GM12873 (cell line): ENCODE measurements around the gene L3MBTL2.

Source experiments
- CTCF ChIP-seq: IDR thresholded peaks from 2 replicates; pipeline ENCODE4 v1.5.1; 2012; ENCODE audit warnings: low read depth, mild to moderate bottlenecking, moderate library complexity, low read length, control low read depth; ENCODE audit not compliant: insufficient read depth; ENCODE audit errors: missing control alignments

L3MBTL2 gene

GRCh38 chr22:41238570-41239442, 33.7 kb downstream of the L3MBTL2 start:
- TF ChIP-seq CTCF: no peak

DNA sequence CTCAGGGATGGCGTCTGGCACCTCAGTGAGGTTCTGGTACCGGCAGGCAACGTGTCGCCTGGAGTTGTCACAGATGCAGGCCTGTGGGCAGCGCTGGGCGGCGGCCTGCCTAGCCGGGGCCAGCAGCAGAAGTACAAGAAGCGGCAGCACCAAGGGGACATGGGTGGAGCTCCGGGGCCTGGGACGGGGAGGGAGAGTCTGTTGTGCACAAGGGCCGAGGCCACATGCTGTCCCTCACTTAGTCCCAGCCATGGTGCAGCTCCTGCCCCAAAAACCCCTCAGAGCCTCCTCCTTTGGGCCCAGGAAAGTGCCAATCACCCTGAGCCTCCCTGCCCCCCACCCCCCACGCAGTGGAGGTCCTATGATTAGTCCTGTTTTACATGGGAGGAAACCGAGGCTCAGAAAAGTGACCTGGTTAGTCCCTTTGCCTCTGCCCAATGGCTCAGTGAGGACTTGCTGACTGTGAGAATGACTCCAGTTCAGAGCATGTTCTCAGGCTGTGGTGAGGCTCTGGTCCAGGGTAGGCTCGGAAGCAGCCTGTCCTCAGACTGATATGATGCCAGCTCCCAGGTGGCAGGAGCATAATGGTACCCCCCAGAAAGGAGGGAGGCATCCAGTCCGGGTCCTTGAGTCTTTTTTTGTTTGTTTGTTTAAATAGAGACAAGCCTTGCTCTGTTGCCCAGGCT, 34.5 kb downstream of the L3MBTL2 start:
- TF ChIP-seq CTCF: no peak

GRCh38 chr22:41240377-41241132, 35.4 kb downstream of the L3MBTL2 start, which contains the start of gene CHADL:
Gene CHADL, minus strand, starts transcription at chr22:41240931. Its CDS starts 50 bp downstream, at chr22:41240881.
- TF ChIP-seq CTCF: no peak

DNA sequence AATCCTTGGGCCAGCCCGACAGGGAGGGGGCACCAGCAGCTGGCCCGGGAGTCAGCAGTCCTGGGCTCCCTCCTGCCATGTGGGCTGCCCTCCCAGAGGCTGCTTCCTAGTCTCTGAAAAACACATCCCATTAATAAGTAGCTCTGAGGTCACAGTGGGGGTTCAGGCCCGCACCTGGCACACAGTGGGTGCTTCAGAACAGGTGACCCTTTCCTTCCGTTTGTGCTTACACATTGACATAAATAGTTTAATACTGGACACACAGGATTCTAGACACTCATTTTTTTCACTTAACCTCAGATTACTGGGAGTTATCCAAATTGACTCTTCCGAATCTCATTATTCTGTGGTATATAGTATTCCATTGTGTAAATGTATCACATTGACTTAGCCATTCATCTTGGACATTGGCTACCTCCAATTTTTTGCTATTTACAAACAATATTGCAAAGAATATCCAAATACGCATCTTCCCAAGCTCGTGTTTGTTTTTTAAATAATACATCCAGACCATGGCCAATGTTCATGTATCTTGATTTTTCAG, 36.1 kb downstream of the L3MBTL2 start:
- TF ChIP-seq CTCF: no peak

- no peak for TF ChIP-seq CTCF
These were observed 37.4 kb downstream of the L3MBTL2 start for GRCh38 chr22:41242396-41243117.

- TF ChIP-seq CTCF: no peak
These were observed 38.2 kb downstream of the L3MBTL2 start for GRCh38 chr22:41243361-41243760.
